HG03280 (cell line): ENCODE results near the gene TP53BP2.
A peak's percentile ranks its signal among the peaks of the same experiment; 100 is the strongest.
"Not testable (repeated sequence)": the region's sequence is repeated elsewhere in the genome, so short reads cannot be mapped to it uniquely, and the experiment has no call there.

Experiments
- ATAC-seq: cut with Tn5 transposase; IDR thresholded peaks from one replicate; pipeline ENCODE4 v1.9.1; 2021; ENCODE audit warnings: mild to moderate bottlenecking, moderate library complexity; ENCODE audit not compliant: unreplicated experiment

TP53BP2 gene

GRCh38 chr1:223845810-223846682, at the start of gene TP53BP2:
Gene TP53BP2, minus strand, starts transcription at chr1:223845947. Its CDS starts 267 bp downstream, at chr1:223845680.
- peak; percentile 65 for ATAC-seq

GRCh38 chr1:223890494-223890893, 44.7 kb upstream of the TP53BP2 start:
- ATAC-seq: not testable (repeated sequence)

GRCh38 chr1:223889319-223889718, 43.6 kb upstream of the TP53BP2 start:
- not testable (repeated sequence) for ATAC-seq

GRCh38 chr1:223887747-223888418, 42.1 kb upstream of the TP53BP2 start:
- ATAC-seq: no peak

GRCh38 chr1:223886516-223886921, 40.8 kb upstream of the TP53BP2 start:
- no peak for ATAC-seq

- ATAC-seq: no peak
Observed at GRCh38 chr1:223885614-223886013, 39.9 kb upstream of the TP53BP2 start.

GRCh38 chr1:223878598-223879325, 33.0 kb upstream of the TP53BP2 start:
- ATAC-seq: no peak

GRCh38 chr1:223877804-223878203, 32.1 kb upstream of the TP53BP2 start:
- no peak for ATAC-seq

GRCh38 chr1:223876590-223876989, 30.8 kb upstream of the TP53BP2 start:
- no peak for ATAC-seq

- no peak for ATAC-seq
Observed at GRCh38 chr1:223873044-223873443, 27.3 kb upstream of the TP53BP2 start.

- no peak for ATAC-seq
Observed at GRCh38 chr1:223872308-223872901, 26.7 kb upstream of the TP53BP2 start.

- no peak for ATAC-seq
Observed at GRCh38 chr1:223870617-223871574, 25.1 kb upstream of the TP53BP2 start.

- ATAC-seq: not testable (repeated sequence)
Observed at GRCh38 chr1:223864599-223865368, 19.0 kb upstream of the TP53BP2 start.

- ATAC-seq: no peak
Observed at GRCh38 chr1:223864084-223864483, 18.3 kb upstream of the TP53BP2 start.

- ATAC-seq: no peak
Observed at GRCh38 chr1:223861904-223862303, 16.2 kb upstream of the TP53BP2 start.

GRCh38 chr1:223860051-223860622, 14.4 kb upstream of the TP53BP2 start:
- ATAC-seq: no peak

GRCh38 chr1:223859058-223859457, 13.3 kb upstream of the TP53BP2 start:
- ATAC-seq: no peak

GRCh38 chr1:223856386-223856785, 10.6 kb upstream of the TP53BP2 start:
- ATAC-seq: no peak

GRCh38 chr1:223853748-223854147, 8.0 kb upstream of the TP53BP2 start:
- ATAC-seq: no peak
